CD4-positive, alpha-beta T cell treated with Interleukin-17A for 1 hour (primary cell): Measurements from ENCODE around the gene RBM38.

Source experiments
- DNase-seq: peaks from one replicate; pipeline ENCODE4 v3.0.0-alpha.2; 2020

The RBM38 gene

DNA sequence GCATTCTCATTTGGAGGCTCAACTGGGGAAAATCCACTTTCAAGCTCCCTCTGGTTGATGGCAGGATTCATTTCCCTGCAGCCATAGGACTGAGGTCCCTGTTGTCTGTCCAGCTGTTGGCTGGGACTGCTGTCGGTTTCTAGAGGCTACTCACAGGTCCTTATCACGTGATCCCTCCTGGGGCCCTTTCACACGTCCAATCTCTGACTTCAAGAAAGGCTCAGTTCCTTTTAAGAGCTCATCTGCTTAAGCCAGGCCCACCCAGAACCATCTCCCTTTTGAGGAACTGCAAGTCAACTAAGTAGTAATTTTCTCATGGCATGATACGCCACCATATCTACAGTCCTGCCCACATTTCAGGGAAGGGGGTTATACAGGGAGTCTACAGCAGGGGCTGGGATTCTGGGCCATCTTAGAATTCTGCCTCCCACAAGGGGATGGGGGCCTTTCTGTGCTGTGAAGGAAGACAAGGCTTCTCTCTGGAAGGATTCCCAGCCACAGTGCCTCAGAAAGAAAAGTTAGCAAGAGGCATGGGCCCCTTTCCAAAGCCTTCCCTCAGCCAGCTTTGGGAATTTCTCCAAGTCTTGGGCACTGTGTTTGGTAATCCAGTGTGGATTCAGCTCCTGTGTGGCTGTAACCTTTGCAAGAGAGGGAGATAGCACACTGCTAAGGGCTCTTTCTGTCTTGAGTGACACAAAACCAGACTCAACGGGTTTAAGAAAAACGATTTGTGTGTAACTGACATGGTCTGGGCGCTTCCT lies 67.4 kb downstream of the RBM38 start:
- no peak for DNase-seq
